Measurements from ENCODE around the gene SUGCT.

SUGCT gene

DNA sequence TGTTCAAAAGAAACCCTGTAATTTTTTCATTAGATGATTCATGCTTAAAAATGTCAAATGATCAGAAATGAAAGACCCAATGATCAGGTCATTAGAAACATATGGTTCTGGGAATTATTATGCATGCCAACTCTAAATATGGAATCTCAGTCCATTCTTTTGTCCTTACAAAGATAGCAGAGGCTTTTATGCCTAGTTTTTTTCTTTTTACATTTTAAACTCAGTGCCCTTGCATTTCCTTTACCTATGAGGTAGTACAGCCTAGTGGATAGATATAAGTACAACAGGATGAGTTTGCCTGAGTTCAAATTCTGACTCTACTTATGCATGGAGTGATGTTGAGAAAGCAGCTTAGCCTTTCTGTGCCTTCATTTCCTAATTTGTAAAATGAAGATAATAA lies 392.9 kb downstream of the SUGCT start:
- no peak for DNase-seq (ENCODE audit: low spot score)

DNA sequence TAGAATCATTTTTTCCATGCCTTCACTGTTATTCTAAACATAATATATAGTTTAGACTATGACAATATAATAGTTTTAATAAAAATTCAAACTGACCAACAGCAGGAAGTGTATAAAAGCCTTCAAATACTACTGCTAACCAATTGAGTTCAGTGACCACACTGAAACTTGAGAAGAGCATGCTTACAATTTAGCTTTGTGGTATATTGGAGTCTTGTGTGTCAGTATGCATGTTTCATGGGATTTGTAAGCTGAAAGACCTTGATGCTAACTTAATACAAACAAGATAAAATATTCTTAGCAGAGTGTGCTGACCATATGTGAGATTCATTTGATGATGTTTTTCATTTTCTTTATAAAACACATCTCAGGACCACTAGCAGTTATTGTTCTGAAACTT lies 395.5 kb downstream of the SUGCT start:
- DNase-seq (ENCODE audit: low spot score) = no peak

DNA sequence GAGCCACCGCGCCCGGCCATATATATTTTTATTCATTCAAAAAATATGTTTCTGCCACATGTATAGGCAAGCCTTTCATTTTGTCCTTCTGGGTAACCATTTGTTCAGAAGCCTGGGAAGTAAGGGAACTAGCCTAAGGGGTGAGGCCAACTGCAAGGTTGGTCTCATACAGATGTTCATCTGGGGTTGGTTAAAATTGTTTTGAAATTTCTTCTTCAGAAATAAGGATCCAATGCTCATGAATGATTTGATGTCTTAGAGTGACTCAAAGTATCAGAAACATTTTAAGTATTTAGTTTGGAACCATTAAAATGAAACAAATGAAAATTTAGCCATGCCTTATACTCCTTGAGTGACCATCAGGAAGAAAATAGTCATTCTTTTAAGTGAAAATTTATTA lies 397.2 kb downstream of the SUGCT start:
- peak; percentile 33 for DNase-seq (ENCODE audit: low spot score)

DNA sequence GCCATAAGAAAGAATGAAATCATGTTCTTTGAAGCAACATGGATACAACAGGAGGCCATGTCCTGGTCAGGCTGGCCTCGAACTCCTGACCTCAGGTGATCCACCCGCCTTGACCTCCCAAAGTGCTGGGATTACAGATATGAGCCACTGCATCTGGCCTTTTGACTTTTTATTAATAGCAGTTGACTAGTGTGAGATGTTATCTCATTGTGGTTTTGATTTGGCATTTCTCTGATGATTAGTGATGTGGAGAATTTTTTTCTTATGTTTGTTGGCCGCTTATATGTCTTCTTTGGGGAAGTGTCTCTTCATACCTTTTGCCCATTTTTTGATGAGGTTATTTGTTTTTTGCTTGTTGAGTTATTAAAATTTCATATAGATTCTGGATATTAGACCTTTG lies 400.9 kb downstream of the SUGCT start:
- DNase-seq (ENCODE audit: low spot score) = no peak

DNA sequence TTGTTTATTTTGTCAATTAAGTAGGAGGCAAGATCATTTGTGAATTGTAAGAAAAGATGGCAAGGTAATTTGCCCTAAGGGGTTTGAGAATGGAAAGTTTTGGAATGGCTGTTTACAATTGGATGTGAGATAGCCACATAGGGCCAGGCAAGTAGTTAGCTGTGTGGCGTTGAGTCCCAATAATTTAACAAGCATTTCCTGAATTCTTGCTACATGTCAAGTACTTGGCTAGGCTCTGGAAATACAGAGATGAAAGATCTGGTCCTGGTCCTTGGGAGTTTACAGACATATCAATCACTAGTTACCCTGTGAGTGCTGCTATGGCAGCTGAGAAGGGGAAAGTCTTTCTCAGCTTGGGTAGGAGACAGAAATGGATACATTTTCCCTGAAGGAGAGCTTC lies 401.6 kb downstream of the SUGCT start:
- no peak for DNase-seq (ENCODE audit: low spot score)

DNA sequence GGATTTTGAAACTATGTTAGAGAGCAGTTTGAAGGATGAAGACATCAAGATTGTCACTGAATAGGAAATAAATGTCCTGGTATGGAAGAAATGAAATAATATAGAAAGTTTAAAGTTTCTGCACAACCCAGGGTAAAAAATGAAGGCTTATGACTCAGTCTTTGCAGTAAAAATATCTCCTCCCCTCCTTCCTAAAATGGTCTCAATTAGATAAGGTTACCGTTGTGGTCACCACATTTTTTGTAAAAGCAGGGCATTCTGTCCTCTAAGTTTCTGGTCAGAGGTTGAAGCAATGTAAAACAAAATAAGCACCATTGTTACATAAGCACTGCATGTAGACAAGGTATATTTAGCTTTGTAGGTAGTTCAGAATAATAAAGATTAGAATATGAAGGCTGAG lies 403.5 kb downstream of the SUGCT start:
- no peak for DNase-seq (ENCODE audit: low spot score)

DNA sequence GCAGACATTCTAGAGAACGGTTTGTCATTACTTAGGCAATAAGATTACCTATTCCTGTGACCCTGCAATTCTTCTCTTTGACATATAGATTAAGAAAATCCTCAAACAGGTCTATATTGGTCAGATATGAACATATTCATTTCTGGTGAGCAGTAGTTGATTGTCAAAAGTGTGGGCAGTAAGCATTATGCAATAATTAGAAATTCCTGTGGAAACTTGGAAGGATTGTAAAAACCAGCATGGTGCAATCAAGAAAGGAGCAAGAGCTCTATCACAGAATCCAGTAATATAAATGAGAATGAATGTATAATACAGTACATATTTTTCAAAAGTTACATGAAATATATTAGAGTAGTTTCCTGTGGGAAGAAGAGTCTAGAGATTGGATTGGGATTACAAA lies 406.5 kb downstream of the SUGCT start:
- DNase-seq (ENCODE audit: low spot score) = peak; percentile 40

DNA sequence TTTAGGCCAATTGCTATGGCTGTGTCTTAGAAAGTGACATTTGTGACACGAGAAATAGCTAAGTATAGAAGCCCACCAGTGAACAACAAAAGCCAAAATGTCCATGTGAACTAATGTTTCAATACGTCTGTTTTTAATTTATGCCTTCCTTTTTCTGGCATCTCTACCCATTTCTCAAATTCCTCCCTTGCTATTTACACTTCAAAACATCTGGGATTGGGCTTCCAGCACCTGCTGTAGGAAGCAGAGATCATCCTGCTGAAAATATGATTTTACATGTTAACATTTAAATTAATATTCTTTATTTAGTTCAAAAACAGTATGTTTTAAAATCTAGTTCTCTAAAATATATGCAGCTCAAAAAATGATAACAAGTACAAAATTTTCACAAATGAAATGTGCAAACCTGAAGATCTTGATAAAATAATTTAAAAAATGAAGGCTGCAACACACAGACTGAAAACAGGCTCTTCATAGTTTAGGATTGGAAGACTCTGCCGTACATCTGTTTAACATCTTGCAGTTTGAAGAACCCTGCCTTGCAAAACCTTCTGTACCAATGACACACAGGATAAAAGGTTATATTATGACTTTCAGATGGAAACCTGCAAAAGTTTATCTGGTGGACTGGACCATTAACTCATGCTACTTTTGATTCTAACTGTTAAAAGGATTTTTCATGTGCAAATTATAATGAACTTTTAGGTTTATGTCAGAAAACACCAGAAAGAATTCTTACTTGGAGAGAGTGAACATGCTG lies 408.4 kb downstream of the SUGCT start:
- peak; percentile 16 for DNase-seq (ENCODE audit: low spot score)

DNA sequence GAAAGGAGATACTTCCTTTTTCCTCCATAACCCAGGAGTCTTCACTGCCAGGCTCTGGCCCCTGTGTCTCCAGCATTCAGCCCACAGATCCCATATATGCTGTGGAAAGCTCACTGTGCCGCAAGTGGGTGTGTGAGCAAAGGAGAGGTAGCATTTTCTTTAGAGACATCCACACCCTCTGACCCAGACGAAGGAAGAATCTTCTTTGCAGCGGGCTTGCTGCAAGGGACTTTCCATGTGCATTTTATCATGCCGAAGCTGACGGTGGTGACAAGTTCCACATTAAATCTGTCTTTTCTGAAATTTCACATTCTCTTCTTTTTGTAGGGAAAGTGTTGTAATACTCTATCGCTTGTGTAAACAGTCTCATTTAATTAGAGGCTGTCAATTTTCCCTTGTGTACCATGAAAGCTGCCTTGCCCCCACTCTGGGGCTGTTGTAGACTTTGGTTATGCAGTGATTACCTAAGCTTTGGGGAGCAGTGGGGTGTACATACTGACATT lies 409.5 kb downstream of the SUGCT start:
- DNase-seq (ENCODE audit: low spot score) = peak; percentile 9

DNA sequence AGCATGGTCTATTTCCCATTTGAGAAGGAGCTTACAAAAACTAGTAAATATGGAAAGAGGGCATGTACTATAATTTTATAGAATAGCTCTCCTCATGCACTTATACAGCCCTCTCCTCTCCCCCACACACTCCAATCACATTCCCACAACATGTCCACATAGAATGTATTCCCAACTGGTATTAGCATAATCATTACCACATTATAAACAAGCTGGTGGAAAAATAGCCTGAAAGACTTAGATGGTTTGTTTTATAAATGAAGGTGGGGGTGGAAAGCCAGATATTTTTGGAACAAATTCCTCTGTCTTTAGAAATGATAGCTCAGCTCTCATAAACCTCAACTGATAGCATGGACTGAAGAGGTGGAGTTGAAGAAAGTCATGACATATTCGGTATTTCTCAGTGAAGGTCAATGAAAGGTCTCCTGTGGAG lies 410.1 kb downstream of the SUGCT start:
- DNase-seq (ENCODE audit: low spot score) = no peak

DNA sequence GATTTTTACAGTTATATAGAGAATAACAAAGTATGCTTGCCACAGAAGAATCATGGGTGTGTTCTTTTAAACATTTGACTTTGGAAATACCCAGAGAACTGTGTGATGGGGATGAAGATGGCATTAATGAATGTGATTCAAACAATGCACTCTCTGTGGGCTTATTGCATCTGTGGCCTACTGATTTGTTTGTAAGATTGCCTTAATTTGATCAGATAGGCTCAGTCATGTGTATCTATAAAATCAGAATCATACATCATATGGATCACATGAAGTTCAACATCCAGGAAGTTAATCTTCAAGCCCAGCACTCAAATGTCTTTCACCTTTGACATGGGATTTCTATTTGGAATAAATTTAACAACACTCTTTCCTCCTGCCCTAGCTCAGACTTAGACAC lies 410.9 kb downstream of the SUGCT start:
- no peak for DNase-seq (ENCODE audit: low spot score)

DNA sequence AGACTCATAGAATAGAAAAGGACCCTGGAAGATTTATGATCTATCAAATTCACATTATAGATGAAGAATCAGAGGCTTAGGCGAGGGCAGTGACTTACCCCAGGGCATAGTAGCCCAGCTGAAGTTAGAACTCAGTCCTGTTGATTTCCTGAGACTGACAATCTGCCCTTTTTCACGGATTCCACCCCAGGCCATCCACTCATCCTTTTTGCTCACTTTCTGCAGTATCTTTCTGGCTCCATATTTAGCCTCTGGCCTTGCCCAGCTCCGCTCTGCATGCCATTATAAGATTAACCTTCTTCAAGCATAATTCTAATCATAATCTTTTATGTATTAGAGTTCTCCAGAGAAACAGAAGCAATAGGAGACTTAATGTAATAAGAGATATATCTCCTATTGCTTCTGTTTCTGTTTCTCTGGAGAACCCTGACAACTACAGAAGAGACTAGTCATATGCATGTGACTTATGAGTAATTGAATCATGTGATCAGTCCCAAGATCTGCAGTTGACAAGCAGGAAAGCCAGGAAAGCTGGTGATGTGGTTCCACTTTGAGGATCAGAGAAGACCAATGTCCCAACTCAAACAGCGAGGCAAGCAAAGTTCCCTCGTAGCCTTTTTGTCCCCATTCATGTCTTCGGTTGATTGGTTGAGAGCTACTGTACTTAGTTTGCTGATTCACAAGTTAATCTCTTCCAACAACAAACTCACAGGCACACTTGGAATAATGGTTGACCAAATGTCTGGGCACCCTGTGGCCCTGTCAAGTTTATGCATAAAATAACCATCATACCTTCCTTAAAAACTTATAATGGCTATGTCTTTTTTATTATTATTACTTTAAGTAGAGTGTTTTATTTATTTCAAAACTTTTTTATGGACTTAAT lies 412.1 kb downstream of the SUGCT start:
- DNase-seq (ENCODE audit: low spot score) = no peak

DNA sequence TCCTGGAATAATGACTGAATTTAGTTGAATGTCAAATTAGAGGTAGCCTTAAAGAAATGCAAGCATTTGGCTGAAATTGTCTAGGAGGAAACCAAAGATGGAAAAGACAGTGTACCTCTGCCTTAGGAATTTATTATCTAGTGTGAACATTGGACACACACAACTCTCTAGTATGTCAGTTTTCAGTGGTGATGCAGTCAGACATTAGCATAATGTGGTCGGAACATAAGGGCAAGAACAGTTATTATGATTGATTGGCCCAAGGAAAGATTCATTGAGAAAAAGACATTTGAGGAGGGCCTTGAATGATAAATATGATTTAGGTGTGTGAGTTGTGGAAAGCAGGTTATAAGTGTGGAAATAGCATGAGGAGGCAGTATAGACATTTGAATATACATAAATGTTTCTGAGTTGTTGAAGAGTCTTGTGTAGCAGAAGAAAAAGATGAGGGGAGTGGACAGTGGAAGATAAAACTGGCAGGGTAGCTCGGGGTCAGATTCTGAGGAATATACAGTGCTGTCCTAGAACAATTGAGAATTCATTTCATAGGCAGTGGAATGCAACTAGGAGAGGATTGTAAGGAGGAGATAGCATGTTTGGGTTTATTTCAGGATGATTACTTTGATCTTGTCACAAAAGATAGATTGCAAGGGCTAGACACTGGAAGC lies 414.7 kb downstream of the SUGCT start:
- DNase-seq (ENCODE audit: low spot score) = no peak

DNA sequence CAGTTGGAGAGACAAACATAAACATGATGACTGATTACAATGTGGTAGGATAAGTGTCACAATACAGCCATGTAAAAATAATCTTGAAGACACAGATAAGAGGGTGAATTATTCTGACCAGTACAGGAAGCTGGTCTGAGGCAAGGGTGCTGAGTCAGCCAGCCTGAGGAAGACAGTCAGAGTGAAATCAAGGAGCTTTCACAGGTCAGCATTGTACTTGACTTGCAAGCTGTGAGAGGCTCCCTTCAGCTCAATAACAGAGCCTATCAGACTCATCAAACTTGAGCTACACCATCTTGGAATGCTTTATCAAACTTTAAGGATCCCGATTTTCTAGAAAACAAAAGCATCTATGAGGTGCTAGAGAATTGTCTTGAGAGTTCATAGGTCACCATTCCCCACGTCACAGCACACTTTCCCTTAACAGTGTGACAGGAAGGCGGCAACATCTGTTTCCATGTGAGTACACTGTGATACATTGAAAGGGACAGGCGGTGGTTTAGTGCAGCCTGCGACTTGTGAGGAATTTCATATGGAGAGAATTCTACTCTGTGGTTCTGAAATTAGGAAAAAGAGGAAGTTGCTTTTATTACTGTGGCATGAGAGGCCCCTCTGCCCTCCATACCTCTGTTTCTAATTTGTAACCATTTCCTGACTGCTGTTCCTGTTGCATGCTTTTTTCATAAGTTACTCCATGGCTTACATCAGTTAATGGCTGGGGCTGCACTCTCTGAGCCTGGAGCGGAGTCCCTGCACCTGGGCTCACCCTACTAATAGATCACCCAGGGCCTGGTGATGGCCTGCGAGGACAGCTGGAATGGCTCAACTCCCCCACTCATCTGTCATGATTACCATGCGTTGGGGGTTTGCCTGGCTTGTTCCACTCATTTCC lies 417.1 kb downstream of the SUGCT start:
- DNase-seq (ENCODE audit: low spot score) = peak; percentile 47

DNA sequence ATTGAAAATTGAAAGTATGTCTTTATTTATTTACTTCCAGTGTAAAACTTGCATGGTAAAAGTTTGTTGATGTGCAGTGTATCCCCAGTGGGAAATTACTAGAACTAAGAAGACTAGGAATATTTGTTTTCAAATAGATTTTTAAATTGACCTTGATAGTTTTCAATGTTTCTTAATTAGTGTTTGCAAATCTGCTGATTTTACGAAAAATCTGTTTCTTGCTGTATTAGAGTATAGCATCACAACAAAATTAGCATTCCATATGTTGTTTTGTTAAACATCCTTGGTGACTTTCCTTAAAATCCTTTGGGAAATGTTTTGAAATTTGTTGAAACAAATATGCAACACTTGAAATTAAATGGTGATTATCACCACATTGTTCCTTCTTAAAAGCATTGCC lies 425.9 kb downstream of the SUGCT start:
- no peak for DNase-seq (ENCODE audit: low spot score)

DNA sequence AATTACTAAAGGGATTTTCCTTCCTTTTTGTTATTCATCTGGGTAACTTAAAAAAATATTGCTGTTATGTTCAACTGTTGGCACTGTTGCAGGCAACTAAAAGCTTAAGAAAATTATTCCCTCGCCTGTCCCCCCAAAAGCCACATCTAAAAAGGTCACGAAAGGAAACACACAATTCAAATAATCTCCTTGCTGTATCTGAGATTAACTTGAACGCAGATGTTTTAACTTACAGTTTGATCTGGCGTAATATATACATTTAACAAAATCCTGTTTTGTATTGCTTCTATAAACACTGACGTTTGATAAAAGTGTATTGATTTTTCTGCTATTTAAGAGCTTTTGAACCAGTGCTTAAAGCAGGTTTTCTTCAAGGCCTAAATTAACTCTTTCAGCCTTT lies 432.1 kb downstream of the SUGCT start:
- no peak for DNase-seq (ENCODE audit: low spot score)

DNA sequence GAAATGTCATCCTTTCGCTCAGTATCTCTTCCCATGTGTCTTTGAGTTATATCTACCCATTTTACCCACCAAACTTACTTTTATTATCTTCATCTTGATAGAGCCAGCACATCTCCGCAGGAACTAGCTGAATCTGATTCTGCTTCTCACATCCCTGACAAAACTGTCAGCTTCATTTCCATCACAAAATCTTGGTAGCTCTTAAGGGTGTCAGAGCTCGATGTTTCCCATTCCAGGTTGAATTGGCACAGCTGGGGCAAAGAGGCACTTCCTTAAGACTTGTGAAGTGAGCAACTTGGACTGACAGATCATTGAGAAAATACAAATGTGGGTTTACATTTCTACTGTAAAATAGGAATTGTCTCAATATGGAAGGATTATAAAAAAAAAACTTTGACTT lies 434.5 kb downstream of the SUGCT start:
- DNase-seq (ENCODE audit: low spot score) = no peak

DNA sequence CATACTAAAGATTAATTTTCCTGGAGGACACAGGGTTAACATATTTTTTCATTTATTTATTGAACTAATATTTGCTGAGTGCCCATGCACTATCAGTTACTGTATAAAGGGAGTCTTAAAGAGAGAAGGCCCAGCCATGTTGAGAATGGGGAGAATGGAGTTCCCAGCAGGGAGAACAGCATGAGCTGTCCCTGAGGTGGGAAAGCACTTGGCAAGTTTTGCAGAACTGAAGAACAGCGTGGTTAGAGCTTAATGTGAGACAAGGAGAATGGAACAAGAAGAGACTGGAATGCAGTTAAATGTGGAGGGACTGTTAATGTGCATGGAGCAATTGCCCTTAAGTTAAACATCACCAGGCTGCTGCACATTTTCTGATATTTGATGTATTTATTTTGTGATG lies 435.4 kb downstream of the SUGCT start:
- peak; percentile 17 for DNase-seq (ENCODE audit: low spot score)

DNA sequence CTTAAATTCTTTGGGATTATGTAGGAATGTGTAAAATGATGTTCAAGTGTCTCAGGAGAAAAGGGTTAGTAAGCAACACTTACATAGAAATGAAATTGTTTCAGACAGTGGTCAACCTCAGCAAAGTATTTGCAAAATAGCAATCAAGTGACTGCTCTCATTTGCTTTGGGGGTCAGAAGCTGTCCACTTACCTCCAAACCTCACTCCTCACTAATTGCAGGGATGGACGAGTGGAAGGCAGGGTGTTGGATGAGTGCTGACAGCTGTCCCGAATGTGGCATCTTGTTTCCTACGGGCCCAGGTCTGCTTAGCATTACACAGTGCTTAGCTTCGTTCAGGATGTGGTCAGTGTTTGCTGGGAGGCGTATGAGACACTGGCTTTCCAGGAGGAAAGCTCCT lies 437.0 kb downstream of the SUGCT start:
- peak; percentile 85 for DNase-seq (ENCODE audit: low spot score)

DNA sequence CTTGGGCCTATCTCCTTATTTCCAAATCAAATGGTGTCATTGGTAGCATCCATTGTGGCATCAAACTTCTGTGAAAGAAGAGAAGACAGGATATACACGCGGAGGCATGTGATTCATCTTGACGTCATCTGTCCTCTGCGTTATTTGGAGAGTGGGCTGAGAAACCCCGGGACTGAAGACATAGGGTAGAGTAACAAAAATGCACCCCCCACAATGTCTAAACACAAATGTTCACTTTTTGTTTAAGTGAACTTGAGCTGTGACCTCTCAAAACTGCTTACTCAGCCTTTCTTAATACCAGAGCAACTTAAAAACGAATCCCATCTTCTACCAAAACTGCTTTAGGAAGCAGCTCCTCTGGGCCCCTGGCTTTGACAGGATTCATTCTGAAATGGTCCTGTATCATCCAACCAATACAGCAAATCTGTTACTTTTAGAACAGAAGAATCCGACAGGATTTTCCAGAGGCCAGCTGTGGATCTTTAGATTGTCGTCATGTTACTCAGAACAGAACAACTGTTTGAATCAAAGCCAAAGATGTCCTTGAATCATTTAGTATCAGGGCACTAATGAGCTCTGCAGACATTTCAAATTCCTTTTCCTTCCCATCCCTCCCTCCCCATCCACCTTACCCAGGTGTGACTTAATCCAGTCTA lies 438.1 kb downstream of the SUGCT start:
- no peak for DNase-seq (ENCODE audit: low spot score)

DNA sequence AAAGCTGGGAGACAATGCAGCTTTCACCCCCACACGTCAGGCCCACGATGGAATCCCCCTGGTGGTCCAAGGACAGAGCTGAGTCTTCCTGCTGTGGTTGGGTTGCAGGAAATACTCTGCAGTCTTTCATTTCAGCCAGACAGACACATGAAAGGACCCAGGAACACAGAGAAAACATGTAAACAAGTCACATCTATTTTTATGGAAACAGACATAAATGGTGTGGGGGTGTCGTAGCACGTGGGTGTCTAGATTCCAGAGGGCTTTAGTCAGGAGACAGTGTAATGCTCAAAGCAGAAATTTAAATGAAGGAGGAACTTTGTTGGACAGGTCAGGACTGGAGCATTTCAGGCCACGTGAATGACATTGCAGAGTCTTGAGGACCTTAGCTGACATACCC lies 444.6 kb downstream of the SUGCT start:
- no peak for DNase-seq (ENCODE audit: low spot score)
